Measurements from ENCODE around the gene TAS1R2. TPM values are rescaled to one million over a fixed set of nuclear protein-coding genes. Genes with fewer than 3 reads are reported as not detected.
A peak's percentile ranks its signal among the peaks of the same experiment; 100 is the strongest.
"Not testable (repeated sequence)": the region's sequence is repeated elsewhere in the genome, so short reads cannot be mapped to it uniquely, and the experiment has no call there.

TAS1R2 gene
- total RNA-seq, 5 donors from 2014 or later (not counting 1 experiment from before 2014, with no cell fraction given), result not detected

DNA sequence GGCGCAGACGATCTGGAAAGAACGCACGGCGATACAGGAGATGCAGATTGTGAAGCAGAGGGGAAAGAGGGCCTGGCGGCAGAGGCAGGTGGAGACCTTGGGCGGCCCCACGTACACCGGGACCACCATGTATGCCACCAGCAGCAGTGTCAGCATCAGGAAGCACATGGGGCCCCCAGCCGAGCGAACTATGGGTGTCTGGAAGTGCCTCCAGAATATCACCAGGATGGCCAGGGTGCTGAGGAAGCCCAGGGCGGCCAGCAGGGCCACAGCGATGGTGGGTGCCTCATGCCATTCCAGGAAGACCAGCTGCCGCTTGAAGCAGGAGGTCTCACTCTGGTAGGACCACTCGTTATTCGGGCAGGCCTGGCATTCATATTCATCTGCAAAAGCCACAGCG is 19.3 kb downstream of the TAS1R2 start:
- DNase-seq (no peak), ATAC-seq (replicated peaks in 1 of 4) (no peak)
- POLR2A ChIA-PET, result no interaction called here
- peaks cover 17 to 30% of the 10 kb centered on the region in 2 donors for H3K27me3 Mint-ChIP-seq
- CTCF ChIA-PET, result no interaction called here
- WGBS (ENCODE audit: insufficient coverage), result 90% methylated on average over 16 of the region's 17 CpGs
- H3K9me3 ChIP-seq, result no peaks in the 10 kb centered on the region
- no peak overlapping the region for H3K27ac ChIP-seq (ENCODE audit: low read length)
- H3K27me3 ChIP-seq (replicated peaks in 1 of 2; ENCODE audit: control insufficient read depth in 2 of 2, extremely low read depth in 1 of 2, insufficient read depth in 2 of 2, low read length in 1 of 2), result peaks cover 0 to 42% of the 10 kb centered on the region in 2 experiments
- H3K36me3 ChIP-seq (ENCODE audit: control insufficient read depth in 2 of 2, extremely low read depth in 1 of 2, insufficient read depth in 1 of 2, low read length in 1 of 2), result no peaks in the 10 kb centered on the region
- no peak overlapping the region for H3K27ac Mint-ChIP-seq
- H3K4me3 ChIP-seq (ENCODE audit: control insufficient read depth in 1 of 2, extremely low read depth in 1 of 2, low read length in 1 of 2), result no peak overlapping the region
- H3K4me1 ChIP-seq (ENCODE audit: control insufficient read depth in 1 of 2, extremely low read depth in 1 of 2, insufficient read depth in 2 of 2, low read length in 2 of 2), result no peaks in the 10 kb centered on the region
- H3K4me3 Mint-ChIP-seq, result no peak overlapping the region
- peaks cover 0 to 8% (median 5%) of the 10 kb centered on the region in 3 donors for H3K9me3 Mint-ChIP-seq
- H3K36me3 Mint-ChIP-seq, result no peaks in the 10 kb centered on the region
- H3K4me1 Mint-ChIP-seq, result no peaks in the 10 kb centered on the region

GRCh38 chr1:18836654-18837053 is 22.8 kb downstream of the TAS1R2 start:
- 55% methylated on average over 4 of the region's 5 CpGs for WGBS (ENCODE audit: insufficient coverage)
- no peaks in the 10 kb centered on the region for H3K9me3 Mint-ChIP-seq
- no peak for ATAC-seq (replicated peaks in 1 of 4)

DNA sequence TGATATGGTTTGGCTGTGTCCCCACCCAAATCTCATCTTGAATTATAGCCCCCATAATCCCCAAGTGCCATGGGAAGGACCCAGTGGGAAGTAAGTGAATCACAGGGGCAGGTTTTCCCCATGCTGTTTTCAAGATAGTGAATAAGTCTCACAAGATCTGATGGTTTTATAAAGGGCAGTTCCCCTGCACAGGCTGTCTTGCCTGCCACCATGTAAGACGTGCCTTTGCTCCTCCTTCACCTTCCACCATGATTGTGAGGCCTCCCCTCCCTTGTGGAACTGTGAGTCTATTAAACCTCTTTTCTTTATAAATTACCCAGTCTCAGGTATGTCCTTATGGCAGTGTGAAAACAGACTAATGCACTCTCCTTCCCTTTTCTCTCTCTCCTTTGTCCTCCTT is 27.1 kb downstream of the TAS1R2 start:
- ATAC-seq (replicated peaks in 1 of 4); POLR2A ChIA-PET; H3K27ac ChIP-seq (ENCODE audit: low read length); H3K4me1 ChIP-seq (ENCODE audit: control insufficient read depth in 1 of 2, extremely low read depth in 1 of 2, insufficient read depth in 2 of 2, low read length in 2 of 2); H3K36me3 Mint-ChIP-seq; H3K36me3 ChIP-seq (ENCODE audit: control insufficient read depth in 2 of 2, extremely low read depth in 1 of 2, insufficient read depth in 1 of 2, low read length in 1 of 2); H3K27ac Mint-ChIP-seq; H3K4me3 Mint-ChIP-seq; H3K4me1 Mint-ChIP-seq; DNase-seq; H3K9me3 Mint-ChIP-seq; H3K4me3 ChIP-seq (ENCODE audit: control insufficient read depth in 1 of 2, extremely low read depth in 1 of 2, low read length in 1 of 2); H3K9me3 ChIP-seq; CTCF ChIA-PET: not testable (repeated sequence)
- H3K27me3 ChIP-seq (replicated peaks in 1 of 2; ENCODE audit: control insufficient read depth in 2 of 2, extremely low read depth in 1 of 2, insufficient read depth in 2 of 2, low read length in 1 of 2), result peaks cover 2 to 38% of the 10 kb centered on the region in 2 experiments
- peaks cover 19% of the 10 kb centered on the region in 2 donors for H3K27me3 Mint-ChIP-seq
- no CpG with 5 or more reads among the region's 1 CpG for WGBS (ENCODE audit: insufficient coverage)

More at GRCh38 chr1:18836654-18837053, 22.8 kb downstream of the TAS1R2 start:
- ChIA-PET CTCF (interaction anchor here in 1 of 2 donors (1.0 kb wide), 1 partner anchor 240 kb away, joined by 3 read pairs; no protein-coding TSS in a partner anchor), POLR2A (no interaction called here)
- no peak overlapping the region for H3K27ac Mint-ChIP-seq
- no peak overlapping the region for H3K4me3 Mint-ChIP-seq
- Histone ChIP-seq H3K36me3 (ENCODE audit: control insufficient read depth in 2 of 2, extremely low read depth in 1 of 2, insufficient read depth in 1 of 2, low read length in 1 of 2) (no peaks in the 10 kb centered on the region), H3K4me1 (ENCODE audit: control insufficient read depth in 1 of 2, extremely low read depth in 1 of 2, insufficient read depth in 2 of 2, low read length in 2 of 2) (no peaks in the 10 kb centered on the region), H3K27ac (ENCODE audit: low read length) (no peak overlapping the region), H3K27me3 (replicated peaks in 1 of 2; ENCODE audit: control insufficient read depth in 2 of 2, extremely low read depth in 1 of 2, insufficient read depth in 2 of 2, low read length in 1 of 2) (peaks cover 0 to 52% of the 10 kb centered on the region in 2 experiments), H3K9me3 (no peaks in the 10 kb centered on the region), H3K4me3 (ENCODE audit: control insufficient read depth in 1 of 2, extremely low read depth in 1 of 2, low read length in 1 of 2) (no peak overlapping the region)
- H3K36me3 Mint-ChIP-seq, result no peaks in the 10 kb centered on the region
- no peaks in the 10 kb centered on the region for H3K4me1 Mint-ChIP-seq
- peaks cover 18 to 25% of the 10 kb centered on the region in 2 donors for H3K27me3 Mint-ChIP-seq
- no peak for DNase-seq

DNA sequence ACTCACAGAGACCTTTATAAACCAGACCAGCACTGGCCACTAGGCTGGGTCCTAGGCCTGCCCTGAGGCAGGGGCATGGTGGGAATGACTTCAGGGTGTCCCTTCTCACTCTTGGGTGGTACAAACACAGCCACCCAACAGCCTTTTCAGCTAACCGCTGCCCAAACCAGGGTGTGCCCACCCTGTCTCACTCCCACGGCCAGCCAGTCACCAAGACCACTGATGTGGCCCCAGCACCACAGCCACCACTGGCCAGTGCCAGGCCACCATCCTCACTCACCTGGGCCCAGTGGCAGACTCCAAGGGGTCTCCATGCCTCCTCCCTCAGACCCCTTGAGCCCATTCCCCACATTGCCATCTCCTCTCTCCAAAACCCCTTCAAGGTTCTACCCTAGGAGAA is 27.8 kb downstream of the TAS1R2 start:
- CTCF ChIA-PET, result no interaction called here
- POLR2A ChIA-PET, result no interaction called here

GRCh38 chr1:18830596-18830995 is 28.9 kb downstream of the TAS1R2 start:
- Mint-ChIP-seq H3K9me3 (no peaks in the 10 kb centered on the region), H3K27ac (no peak overlapping the region), H3K4me1 (no peaks in the 10 kb centered on the region), H3K36me3 (no peaks in the 10 kb centered on the region), H3K4me3 (no peak overlapping the region), H3K27me3 (peaks cover 16 to 19% of the 10 kb centered on the region in 2 donors)
- H3K27ac ChIP-seq (ENCODE audit: low read length), result no peak overlapping the region
- DNase-seq (no peak), ATAC-seq (replicated peaks in 1 of 4) (no peak)
- H3K4me1 ChIP-seq (ENCODE audit: control insufficient read depth in 1 of 2, extremely low read depth in 1 of 2, insufficient read depth in 2 of 2, low read length in 2 of 2), result no peaks in the 10 kb centered on the region
- WGBS (ENCODE audit: insufficient coverage), result 100% methylated on average over 5 of the region's 12 CpGs
- ChIA-PET CTCF (no interaction called here), POLR2A (no interaction called here)
- peaks cover 2 to 44% of the 10 kb centered on the region in 2 experiments for H3K27me3 ChIP-seq (replicated peaks in 1 of 2; ENCODE audit: control insufficient read depth in 2 of 2, extremely low read depth in 1 of 2, insufficient read depth in 2 of 2, low read length in 1 of 2)
- H3K4me3 ChIP-seq (ENCODE audit: control insufficient read depth in 1 of 2, extremely low read depth in 1 of 2, low read length in 1 of 2), result no peak overlapping the region
- H3K9me3 ChIP-seq, result no peaks in the 10 kb centered on the region
- H3K36me3 ChIP-seq (ENCODE audit: control insufficient read depth in 2 of 2, extremely low read depth in 1 of 2, insufficient read depth in 1 of 2, low read length in 1 of 2), result no peaks in the 10 kb centered on the region

More for the DNA sequence above, 27.8 kb downstream of the TAS1R2 start:
- 84% methylated on average over 2 of the region's 2 CpGs for WGBS (ENCODE audit: insufficient coverage)
- DNase-seq, result no peak
- Mint-ChIP-seq H3K4me3 (no peak overlapping the region), H3K27ac (no peak overlapping the region), H3K27me3 (peaks cover 19% of the 10 kb centered on the region in 2 donors), H3K9me3 (no peaks in the 10 kb centered on the region), H3K36me3 (no peaks in the 10 kb centered on the region), H3K4me1 (no peaks in the 10 kb centered on the region)
- H3K36me3 ChIP-seq (ENCODE audit: control insufficient read depth in 2 of 2, extremely low read depth in 1 of 2, insufficient read depth in 1 of 2, low read length in 1 of 2), result no peaks in the 10 kb centered on the region
- H3K9me3 ChIP-seq, result no peaks in the 10 kb centered on the region
- H3K4me1 ChIP-seq (ENCODE audit: control insufficient read depth in 1 of 2, extremely low read depth in 1 of 2, insufficient read depth in 2 of 2, low read length in 2 of 2), result no peaks in the 10 kb centered on the region
- H3K27ac ChIP-seq (ENCODE audit: low read length), result no peak overlapping the region
- peaks cover 2 to 41% of the 10 kb centered on the region in 2 experiments for H3K27me3 ChIP-seq (replicated peaks in 1 of 2; ENCODE audit: control insufficient read depth in 2 of 2, extremely low read depth in 1 of 2, insufficient read depth in 2 of 2, low read length in 1 of 2)
- no peak overlapping the region for H3K4me3 ChIP-seq (ENCODE audit: control insufficient read depth in 1 of 2, extremely low read depth in 1 of 2, low read length in 1 of 2)
- no peak for ATAC-seq (replicated peaks in 1 of 4)

GRCh38 chr1:18829671-18830070 is 29.8 kb downstream of the TAS1R2 start:
- H3K27ac Mint-ChIP-seq, result no peak overlapping the region
- H3K36me3 ChIP-seq (ENCODE audit: control insufficient read depth in 2 of 2, extremely low read depth in 1 of 2, insufficient read depth in 1 of 2, low read length in 1 of 2), result no peaks in the 10 kb centered on the region
- POLR2A ChIA-PET, result no interaction called here
- H3K27me3 Mint-ChIP-seq, result peaks cover 8 to 16% of the 10 kb centered on the region in 2 donors
- ATAC-seq (replicated peaks in 1 of 4) (no peak), DNase-seq (no peak)
- H3K9me3 ChIP-seq, result no peaks in the 10 kb centered on the region
- no peaks in the 10 kb centered on the region for H3K4me1 ChIP-seq (ENCODE audit: control insufficient read depth in 1 of 2, extremely low read depth in 1 of 2, insufficient read depth in 2 of 2, low read length in 2 of 2)
- H3K9me3 Mint-ChIP-seq, result no peaks in the 10 kb centered on the region
- WGBS (ENCODE audit: insufficient coverage), result no CpG with 5 or more reads among the region's 1 CpG
- H3K4me3 Mint-ChIP-seq, result no peak overlapping the region
- no peak overlapping the region for H3K27ac ChIP-seq (ENCODE audit: low read length)
- CTCF ChIA-PET, result no interaction called here
- H3K36me3 Mint-ChIP-seq, result no peaks in the 10 kb centered on the region
- H3K4me1 Mint-ChIP-seq, result no peaks in the 10 kb centered on the region
- peaks cover 2 to 41% of the 10 kb centered on the region in 2 experiments for H3K27me3 ChIP-seq (replicated peaks in 1 of 2; ENCODE audit: control insufficient read depth in 2 of 2, extremely low read depth in 1 of 2, insufficient read depth in 2 of 2, low read length in 1 of 2)
- H3K4me3 ChIP-seq (ENCODE audit: control insufficient read depth in 1 of 2, extremely low read depth in 1 of 2, low read length in 1 of 2), result no peak overlapping the region

- no CpG with 5 or more reads among the region's 2 CpGs for WGBS (ENCODE audit: insufficient coverage)
- H3K27me3 Mint-ChIP-seq, result peaks cover 9 to 20% of the 10 kb centered on the region in 2 donors
- H3K4me1 ChIP-seq (ENCODE audit: control insufficient read depth in 1 of 2, extremely low read depth in 1 of 2, insufficient read depth in 2 of 2, low read length in 2 of 2), result no peaks in the 10 kb centered on the region
- DNase-seq (peak in 3 of 35 experiments; percentile 6 to 21 (median 16)), ATAC-seq (replicated peaks in 1 of 4) (no peak)
- no peak overlapping the region for H3K4me3 Mint-ChIP-seq
- H3K4me3 ChIP-seq (ENCODE audit: control insufficient read depth in 1 of 2, extremely low read depth in 1 of 2, low read length in 1 of 2), result no peak overlapping the region
- H3K9me3 Mint-ChIP-seq, result no peaks in the 10 kb centered on the region
- H3K27ac Mint-ChIP-seq, result no peak overlapping the region
- H3K9me3 ChIP-seq, result no peaks in the 10 kb centered on the region
- H3K36me3 ChIP-seq (ENCODE audit: control insufficient read depth in 2 of 2, extremely low read depth in 1 of 2, insufficient read depth in 1 of 2, low read length in 1 of 2), result no peaks in the 10 kb centered on the region
- peaks cover 2 to 41% of the 10 kb centered on the region in 2 experiments for H3K27me3 ChIP-seq (replicated peaks in 1 of 2; ENCODE audit: control insufficient read depth in 2 of 2, extremely low read depth in 1 of 2, insufficient read depth in 2 of 2, low read length in 1 of 2)
- CTCF ChIA-PET, result no interaction called here
- H3K27ac ChIP-seq (ENCODE audit: low read length), result no peak overlapping the region
- no peaks in the 10 kb centered on the region for H3K4me1 Mint-ChIP-seq
- H3K36me3 Mint-ChIP-seq, result no peaks in the 10 kb centered on the region
- POLR2A ChIA-PET, result no interaction called here
These were observed 31.2 kb downstream of the TAS1R2 start for GRCh38 chr1:18828224-18828623.
